ENCODE data around the gene SYN1.

SYN1 gene

DNA sequence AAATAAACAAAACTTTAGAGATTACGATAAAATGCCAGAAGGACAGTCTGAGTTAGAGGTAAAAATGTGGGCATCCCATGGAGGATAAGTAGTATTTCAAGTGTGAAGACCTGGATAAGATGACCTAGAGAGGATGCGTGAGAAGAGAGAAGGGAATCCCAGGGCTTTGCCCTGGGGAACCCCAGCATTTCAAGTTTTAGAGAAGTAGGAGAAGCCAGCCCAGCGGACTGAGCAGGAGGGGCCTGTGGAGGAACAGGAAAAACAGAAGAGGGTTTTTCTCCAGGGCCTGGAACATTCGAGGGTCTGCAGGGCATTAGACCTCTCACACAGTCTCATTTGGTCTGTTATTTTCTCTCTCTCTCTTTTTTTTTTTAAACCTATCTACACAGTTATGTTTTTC is 13.0 kb upstream of the SYN1 start:
- Histone ChIP-seq H3K36me3 (ENCODE audit: insufficient read depth, low read length) (peaks cover 7% of the 10 kb centered on the region), H3K27me3 (ENCODE audit: control insufficient read depth in 1 of 2, insufficient read depth in 2 of 2, low read length in 2 of 2) (no peaks in the 10 kb centered on the region), H3K27ac (ENCODE audit: low read depth, low read length) (no peak overlapping the region), H3K4me3 (ENCODE audit: low read depth in 1 of 2, low read length in 2 of 2) (no peak overlapping the region), H3K9me3 (ENCODE audit: low read length) (no peaks in the 10 kb centered on the region), H3K4me1 (ENCODE audit: insufficient read depth, low read length) (no peaks in the 10 kb centered on the region), H3K9ac (ENCODE audit: low read length) (no peak overlapping the region)

DNA sequence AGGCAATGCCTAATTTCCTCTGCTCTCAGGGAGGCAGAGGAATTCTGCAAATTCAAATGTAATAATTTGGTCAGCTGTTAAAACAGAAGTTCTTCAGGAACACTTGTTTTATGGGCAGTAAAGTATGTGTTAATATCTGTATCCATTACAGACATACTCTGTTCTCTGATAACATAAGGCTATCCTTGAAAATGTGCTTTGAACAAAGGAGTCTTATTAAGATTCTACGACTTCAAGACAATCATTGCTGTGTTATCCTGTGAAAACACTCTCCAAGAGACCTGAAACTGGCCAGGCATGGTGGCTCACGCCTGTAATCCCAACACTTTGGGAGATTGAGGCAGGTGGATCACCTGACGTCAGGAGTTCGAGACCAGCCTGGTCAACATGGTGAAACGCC is 12.0 kb upstream of the SYN1 start:
- Histone ChIP-seq H3K9ac (ENCODE audit: low read length) (no peak overlapping the region), H3K4me3 (ENCODE audit: low read depth in 1 of 2, low read length in 2 of 2) (no peak overlapping the region), H3K27ac (ENCODE audit: low read depth, low read length) (no peak overlapping the region), H3K27me3 (ENCODE audit: control insufficient read depth in 1 of 2, insufficient read depth in 2 of 2, low read length in 2 of 2) (peaks cover 0 to 5% of the 10 kb centered on the region in 2 donors), H3K9me3 (ENCODE audit: low read length) (no peaks in the 10 kb centered on the region), H3K4me1 (ENCODE audit: insufficient read depth, low read length) (no peaks in the 10 kb centered on the region), H3K36me3 (ENCODE audit: insufficient read depth, low read length) (peaks cover 7% of the 10 kb centered on the region)

DNA sequence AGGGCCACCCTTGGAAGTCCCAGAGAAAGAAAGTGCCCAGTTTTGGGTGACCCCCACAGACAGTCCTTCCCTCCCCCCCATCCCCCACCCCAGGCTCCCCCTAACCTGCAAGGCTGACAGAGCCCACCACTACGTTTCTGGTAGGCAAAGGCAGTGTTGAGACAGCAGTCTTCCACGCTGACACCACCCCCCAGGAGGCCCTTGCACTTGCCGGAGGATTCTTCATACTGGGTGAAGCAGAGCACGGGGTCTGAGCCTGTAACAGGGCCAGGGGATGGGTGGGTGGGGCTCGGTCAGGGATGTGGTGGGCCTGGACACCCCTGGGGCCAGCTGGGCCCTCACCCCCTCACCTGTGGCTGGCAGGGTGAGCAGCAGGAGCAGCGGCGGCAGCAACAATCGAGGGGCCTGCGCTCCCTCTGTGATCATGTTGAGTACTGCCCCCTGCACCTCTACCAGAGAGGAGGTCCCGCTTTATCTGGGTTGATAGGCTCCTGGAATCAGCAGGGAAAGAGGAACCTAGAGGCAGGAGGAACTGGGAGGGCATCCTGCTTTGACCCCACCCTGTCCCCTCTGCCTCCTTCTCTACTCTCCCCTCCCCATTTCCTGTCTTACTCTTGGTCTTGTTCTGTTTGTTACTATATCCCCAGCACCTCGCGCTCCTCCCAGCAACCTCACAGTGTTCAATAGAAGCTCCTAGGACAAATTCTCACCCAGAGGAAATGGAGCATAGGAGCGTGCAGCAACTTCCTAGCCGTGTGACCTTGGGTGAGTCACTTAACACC is 10.0 kb upstream of the SYN1 start, which contains the start of gene CFP:
CFP (minus strand) TSS at position 512 of the 782 bp plus-strand sequence; CDS start at position 426, 86 bp downstream.
- H3K4me3 ChIP-seq (ENCODE audit: low read depth in 1 of 2, low read length in 2 of 2), result no peak within 1 kb of the TSS
- H3K36me3 ChIP-seq (ENCODE audit: insufficient read depth, low read length), result no peaks in the 10 kb centered on the region
- H3K9ac ChIP-seq (ENCODE audit: low read length), result no peak within 1 kb of the TSS
- H3K9me3 ChIP-seq (ENCODE audit: low read length), result no peaks in the 10 kb centered on the region
- no peaks in the 10 kb centered on the region for H3K4me1 ChIP-seq (ENCODE audit: insufficient read depth, low read length)
- H3K27ac ChIP-seq (ENCODE audit: low read depth, low read length), result no peak within 1 kb of the TSS
- H3K27me3 ChIP-seq (ENCODE audit: control insufficient read depth in 1 of 2, insufficient read depth in 2 of 2, low read length in 2 of 2), result peaks cover 0 to 5% of the 10 kb centered on the region in 2 donors

DNA sequence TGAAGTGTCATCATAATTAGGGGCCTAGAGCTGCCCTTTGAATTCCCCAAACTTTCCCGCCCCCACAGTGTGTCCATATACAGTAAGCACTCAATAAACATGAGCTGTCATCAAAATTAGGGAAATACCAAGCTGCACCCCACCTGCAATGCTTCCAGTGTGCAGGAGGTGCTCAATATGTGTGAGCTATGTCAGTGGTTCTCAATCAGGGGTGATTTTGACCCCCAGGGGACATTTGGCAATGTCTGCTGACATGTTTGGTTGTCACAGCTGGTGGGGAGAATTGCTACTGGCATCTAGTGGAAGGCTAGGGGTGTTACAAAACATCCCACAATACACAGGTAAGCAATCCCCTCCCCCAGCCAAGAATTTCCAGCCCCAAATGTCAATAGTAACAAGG is 9.3 kb upstream of the SYN1 start:
- no peaks in the 10 kb centered on the region for H3K36me3 ChIP-seq (ENCODE audit: insufficient read depth, low read length)
- no peak overlapping the region for H3K9ac ChIP-seq (ENCODE audit: low read length)
- no peaks in the 10 kb centered on the region for H3K9me3 ChIP-seq (ENCODE audit: low read length)
- H3K27me3 ChIP-seq (ENCODE audit: control insufficient read depth in 1 of 2, insufficient read depth in 2 of 2, low read length in 2 of 2), result peaks cover 0 to 7% of the 10 kb centered on the region in 2 donors
- no peaks in the 10 kb centered on the region for H3K4me1 ChIP-seq (ENCODE audit: insufficient read depth, low read length)
- H3K27ac ChIP-seq (ENCODE audit: low read depth, low read length), result no peak overlapping the region
- H3K4me3 ChIP-seq (ENCODE audit: low read depth in 1 of 2, low read length in 2 of 2), result no peak overlapping the region

DNA sequence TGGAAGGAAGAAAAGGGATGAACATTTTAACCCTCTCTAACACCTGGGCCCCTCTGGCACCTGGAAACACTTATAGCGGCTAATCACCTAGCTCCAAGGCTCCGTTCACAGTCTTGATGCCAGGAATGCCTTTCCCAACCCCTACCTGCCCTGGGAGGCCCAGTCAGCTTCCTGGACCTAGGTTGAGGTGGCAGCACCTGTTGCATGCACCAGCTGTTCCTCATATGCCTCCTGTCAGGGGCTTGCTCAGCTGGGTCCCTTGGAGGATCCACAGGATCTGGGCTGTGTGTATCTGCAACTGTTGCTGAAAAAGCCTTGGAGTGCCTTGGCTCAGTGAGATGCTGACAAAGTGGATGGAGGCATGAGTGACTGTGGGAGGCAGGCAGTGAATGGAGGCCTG is 5.7 kb upstream of the SYN1 start:
- Histone ChIP-seq H3K9ac (ENCODE audit: low read length) (no peak overlapping the region), H3K27me3 (ENCODE audit: control insufficient read depth in 1 of 2, insufficient read depth in 2 of 2, low read length in 2 of 2) (peaks cover 7 to 28% of the 10 kb centered on the region in 2 donors), H3K9me3 (ENCODE audit: low read length) (no peaks in the 10 kb centered on the region), H3K27ac (ENCODE audit: low read depth, low read length) (no peak overlapping the region), H3K4me1 (ENCODE audit: insufficient read depth, low read length) (no peaks in the 10 kb centered on the region), H3K36me3 (ENCODE audit: insufficient read depth, low read length) (no peaks in the 10 kb centered on the region), H3K4me3 (ENCODE audit: low read depth in 1 of 2, low read length in 2 of 2) (no peak overlapping the region)

DNA sequence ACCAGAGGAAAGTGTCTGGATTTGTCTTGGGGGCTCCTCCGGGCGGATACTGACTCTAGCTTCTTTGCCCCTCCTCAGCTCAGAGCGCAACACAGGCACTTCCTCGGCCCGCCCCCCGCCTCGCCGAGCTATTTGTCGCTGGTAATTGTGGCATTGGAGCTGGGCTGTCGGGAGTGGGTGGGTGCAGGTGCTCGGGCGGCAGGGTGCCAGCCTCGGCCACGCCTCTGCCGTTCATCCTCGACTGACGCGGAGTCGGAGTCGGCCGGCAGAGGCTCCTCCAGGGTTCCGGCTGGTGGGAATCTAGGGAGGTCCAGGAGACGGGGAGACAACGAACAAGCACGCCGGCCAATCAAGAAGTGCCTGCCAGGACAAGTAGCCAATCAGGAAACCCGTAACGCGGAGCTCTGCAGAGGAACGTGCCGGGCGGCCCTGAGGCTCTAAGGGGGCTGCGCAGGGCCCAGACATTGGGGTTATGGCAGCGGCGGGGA is 3.9 kb upstream of the SYN1 start:
- Histone ChIP-seq H3K9ac (ENCODE audit: low read length) (no peak overlapping the region), H3K27me3 (ENCODE audit: control insufficient read depth in 1 of 2, insufficient read depth in 2 of 2, low read length in 2 of 2) (peaks cover 7 to 28% of the 10 kb centered on the region in 2 donors), H3K27ac (ENCODE audit: low read depth, low read length) (no peak overlapping the region), H3K4me3 (ENCODE audit: low read depth in 1 of 2, low read length in 2 of 2) (no peak overlapping the region), H3K36me3 (ENCODE audit: insufficient read depth, low read length) (no peaks in the 10 kb centered on the region), H3K9me3 (ENCODE audit: low read length) (no peaks in the 10 kb centered on the region), H3K4me1 (ENCODE audit: insufficient read depth, low read length) (no peaks in the 10 kb centered on the region)

DNA sequence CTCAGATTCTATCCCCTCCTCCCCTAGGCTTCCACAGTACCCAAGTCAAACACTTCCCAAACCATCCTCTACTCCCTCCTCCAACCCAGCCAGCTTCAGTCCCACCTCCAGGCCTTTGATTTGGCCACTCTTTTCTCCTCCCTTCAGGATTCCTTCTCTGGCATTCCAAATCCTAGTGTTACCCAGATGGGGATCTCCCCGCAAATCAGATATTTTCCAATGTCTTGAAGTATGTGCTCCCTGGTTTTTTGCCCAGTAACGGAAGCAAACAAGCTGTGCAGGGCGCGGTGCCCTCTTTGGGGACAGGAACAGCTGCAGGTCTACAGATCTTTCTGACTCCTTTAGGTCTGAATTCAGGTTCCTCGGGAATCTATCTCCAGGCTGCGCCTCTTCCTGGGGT is 2.2 kb upstream of the SYN1 start:
- no peaks in the 10 kb centered on the region for H3K9me3 ChIP-seq (ENCODE audit: low read length)
- no peak overlapping the region for H3K27ac ChIP-seq (ENCODE audit: low read depth, low read length)
- H3K9ac ChIP-seq (ENCODE audit: low read length), result no peak overlapping the region
- no peaks in the 10 kb centered on the region for H3K4me1 ChIP-seq (ENCODE audit: insufficient read depth, low read length)
- no peaks in the 10 kb centered on the region for H3K36me3 ChIP-seq (ENCODE audit: insufficient read depth, low read length)
- H3K27me3 ChIP-seq (ENCODE audit: control insufficient read depth in 1 of 2, insufficient read depth in 2 of 2, low read length in 2 of 2), result peaks cover 7 to 23% of the 10 kb centered on the region in 2 donors
- no peak overlapping the region for H3K4me3 ChIP-seq (ENCODE audit: low read depth in 1 of 2, low read length in 2 of 2)

DNA sequence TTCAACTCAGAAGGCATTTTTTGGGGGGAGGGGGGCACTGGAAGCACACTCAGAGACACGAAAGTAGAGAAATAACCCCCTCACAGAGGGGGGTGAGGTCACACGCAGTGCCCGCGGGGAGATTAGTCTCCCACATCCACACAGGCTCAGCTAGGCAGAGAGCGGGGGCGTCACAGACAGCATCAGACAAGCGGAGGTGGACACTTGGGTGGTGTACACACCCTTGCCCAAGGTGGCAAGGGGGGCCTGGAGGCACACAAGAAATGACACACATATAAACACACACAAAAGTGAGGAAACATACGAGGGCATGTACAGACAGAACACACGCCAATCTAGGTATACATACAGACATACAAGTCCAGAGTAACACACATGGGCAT is 637 bp upstream of the SYN1 start:
- Histone ChIP-seq H3K4me3 (ENCODE audit: low read depth in 1 of 2, low read length in 2 of 2) (no peak overlapping the region), H3K4me1 (ENCODE audit: insufficient read depth, low read length) (no peaks in the 10 kb centered on the region), H3K27ac (ENCODE audit: low read depth, low read length) (no peak overlapping the region), H3K36me3 (ENCODE audit: insufficient read depth, low read length) (no peaks in the 10 kb centered on the region), H3K9ac (ENCODE audit: low read length) (no peak overlapping the region), H3K27me3 (ENCODE audit: control insufficient read depth in 1 of 2, insufficient read depth in 2 of 2, low read length in 2 of 2) (peaks cover 7 to 23% of the 10 kb centered on the region in 2 donors), H3K9me3 (ENCODE audit: low read length) (no peaks in the 10 kb centered on the region)

DNA sequence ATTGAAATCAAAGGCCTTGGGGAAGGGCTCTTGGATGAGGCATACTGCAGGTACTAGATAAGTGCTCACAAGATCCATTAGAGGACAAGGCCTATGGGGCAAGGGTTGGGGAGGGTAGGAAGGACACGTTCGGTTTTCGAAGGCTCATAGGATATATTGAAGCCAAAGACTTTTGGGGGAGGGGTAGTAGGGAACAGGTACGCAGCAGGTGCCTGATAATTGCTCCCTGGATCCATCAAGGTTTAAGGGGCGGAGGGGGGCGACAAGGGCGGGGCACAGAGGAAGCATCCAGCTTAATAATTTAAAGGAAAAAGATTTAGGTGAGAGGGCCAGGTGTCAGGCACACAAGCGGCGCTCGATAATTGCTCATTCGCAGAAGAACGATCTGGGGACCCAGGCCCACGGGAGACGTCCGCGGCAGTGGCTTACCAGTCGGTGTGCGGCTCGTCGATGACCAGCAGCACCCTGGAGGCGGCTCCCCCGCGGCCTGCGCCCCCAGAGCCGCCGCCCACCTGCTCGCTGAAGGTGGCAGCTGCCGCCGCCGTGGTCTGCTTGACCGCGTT is 653 bp downstream of the SYN1 start:
- Histone ChIP-seq H3K27ac (ENCODE audit: low read depth, low read length) (no peak overlapping the region), H3K36me3 (ENCODE audit: insufficient read depth, low read length) (no peaks in the 10 kb centered on the region), H3K4me1 (ENCODE audit: insufficient read depth, low read length) (no peaks in the 10 kb centered on the region), H3K9me3 (ENCODE audit: low read length) (no peaks in the 10 kb centered on the region), H3K27me3 (ENCODE audit: control insufficient read depth in 1 of 2, insufficient read depth in 2 of 2, low read length in 2 of 2) (peaks cover 7 to 22% of the 10 kb centered on the region in 2 donors), H3K9ac (ENCODE audit: low read length) (no peak overlapping the region), H3K4me3 (ENCODE audit: low read depth in 1 of 2, low read length in 2 of 2) (no peak overlapping the region)

DNA sequence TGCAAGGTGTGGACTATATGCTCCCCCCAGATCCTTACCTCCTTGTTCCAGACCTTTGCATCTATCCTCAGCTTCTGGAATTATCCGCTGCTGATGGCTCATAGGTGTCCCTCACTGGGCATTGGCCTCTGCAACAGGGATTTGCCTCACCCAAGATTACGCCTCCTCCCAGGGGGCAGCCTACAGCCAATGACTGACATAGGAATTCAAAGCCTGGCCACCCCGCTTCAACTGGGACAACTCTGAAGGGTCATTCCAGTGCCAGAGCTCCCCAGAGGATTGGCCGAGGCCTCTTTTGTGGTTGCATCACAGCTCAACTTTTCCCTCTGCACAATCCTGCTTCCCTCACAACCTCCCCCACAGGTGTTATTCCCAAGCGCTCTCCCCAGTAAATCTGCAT is 5.0 kb downstream of the SYN1 start:
- H3K9ac ChIP-seq (ENCODE audit: low read length), result no peak overlapping the region
- H3K9me3 ChIP-seq (ENCODE audit: low read length), result no peaks in the 10 kb centered on the region
- H3K36me3 ChIP-seq (ENCODE audit: insufficient read depth, low read length), result no peaks in the 10 kb centered on the region
- H3K4me3 ChIP-seq (ENCODE audit: low read depth in 1 of 2, low read length in 2 of 2), result no peak overlapping the region
- no peak overlapping the region for H3K27ac ChIP-seq (ENCODE audit: low read depth, low read length)
- no peaks in the 10 kb centered on the region for H3K4me1 ChIP-seq (ENCODE audit: insufficient read depth, low read length)
- H3K27me3 ChIP-seq (ENCODE audit: control insufficient read depth in 1 of 2, insufficient read depth in 2 of 2, low read length in 2 of 2), result no peaks in the 10 kb centered on the region

DNA sequence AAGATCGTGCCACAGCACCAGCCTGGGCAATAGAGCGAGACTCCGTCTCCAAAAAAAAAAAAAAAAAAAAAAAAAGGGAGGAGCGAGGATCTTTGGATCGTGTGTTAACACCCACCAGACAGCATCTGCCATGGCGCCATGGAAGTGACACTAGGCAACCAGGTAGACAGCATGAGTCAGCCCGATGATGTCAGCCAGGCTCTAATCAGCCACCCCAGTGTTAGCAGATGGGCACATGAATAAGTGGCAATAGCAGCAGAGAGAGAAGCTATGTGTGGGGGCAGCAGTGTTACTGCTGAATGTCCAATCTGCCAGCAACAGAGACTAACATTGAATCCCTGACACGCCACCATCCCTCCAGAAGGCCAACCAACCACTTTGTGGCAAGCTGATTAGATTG is 6.6 kb downstream of the SYN1 start:
- H3K36me3 ChIP-seq (ENCODE audit: insufficient read depth, low read length), result no peaks in the 10 kb centered on the region
- H3K4me3 ChIP-seq (ENCODE audit: low read depth in 1 of 2, low read length in 2 of 2), result no peak overlapping the region
- no peak overlapping the region for H3K9ac ChIP-seq (ENCODE audit: low read length)
- H3K4me1 ChIP-seq (ENCODE audit: insufficient read depth, low read length), result no peaks in the 10 kb centered on the region
- no peaks in the 10 kb centered on the region for H3K27me3 ChIP-seq (ENCODE audit: control insufficient read depth in 1 of 2, insufficient read depth in 2 of 2, low read length in 2 of 2)
- H3K9me3 ChIP-seq (ENCODE audit: low read length), result no peaks in the 10 kb centered on the region
- no peak overlapping the region for H3K27ac ChIP-seq (ENCODE audit: low read depth, low read length)

DNA sequence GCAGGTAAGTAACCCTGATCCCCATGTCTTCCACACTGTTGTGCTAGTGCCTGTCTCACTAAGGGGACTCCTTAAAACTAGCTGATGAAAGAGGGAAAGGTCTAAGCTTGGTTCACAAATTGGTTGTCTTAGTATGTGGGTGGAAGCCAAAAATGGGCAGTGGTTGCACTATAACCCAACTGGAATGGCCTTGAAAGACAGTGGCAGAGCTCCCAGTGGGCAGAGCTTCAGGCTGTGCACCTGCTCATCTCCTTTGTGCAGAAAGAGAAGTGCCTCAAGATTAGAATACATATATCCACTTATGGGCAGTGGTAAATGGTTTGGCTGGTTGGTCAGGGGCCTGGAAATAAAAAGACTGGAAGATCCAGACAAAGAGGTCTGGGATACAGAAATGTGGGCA is 7.2 kb downstream of the SYN1 start:
- Histone ChIP-seq H3K27me3 (ENCODE audit: control insufficient read depth in 1 of 2, insufficient read depth in 2 of 2, low read length in 2 of 2) (no peaks in the 10 kb centered on the region), H3K9ac (ENCODE audit: low read length) (no peak overlapping the region), H3K4me3 (ENCODE audit: low read depth in 1 of 2, low read length in 2 of 2) (no peak overlapping the region), H3K4me1 (ENCODE audit: insufficient read depth, low read length) (no peaks in the 10 kb centered on the region), H3K36me3 (ENCODE audit: insufficient read depth, low read length) (no peaks in the 10 kb centered on the region), H3K27ac (ENCODE audit: low read depth, low read length) (no peak overlapping the region), H3K9me3 (ENCODE audit: low read length) (no peaks in the 10 kb centered on the region)

Measured in muscle layer of colon (tissue), 2 donors.